Liver (tissue), 3 donors: Measurements from ENCODE around the gene HIVEP3.

Experiments used
- GABPA ChIP-seq, 2 donors: IDR thresholded peaks in 1 of 2; conservative IDR thresholded peaks in 1 of 2; 2 replicates each; pipeline ENCODE4 v1.6.1; 2016; ENCODE audit warnings: antibody characterized with exemption in 2 of 2, mild to moderate bottlenecking in 1 of 2, moderate library complexity in 1 of 2
- HNF4A ChIP-seq, 2 donors: conservative IDR thresholded peaks; 2 replicates each; pipeline ENCODE4 v1.6.1; 2016; ENCODE audit warnings: antibody characterized with exemption in 2 of 2, mild to moderate bottlenecking in 2 of 2
- RAD21 ChIP-seq, 2 donors: IDR thresholded peaks; 2 replicates each; pipeline ENCODE4 v1.6.1; 2016; ENCODE audit warnings: antibody characterized with exemption in 2 of 2, mild to moderate bottlenecking in 2 of 2
- REST ChIP-seq: IDR thresholded peaks from 2 replicates; pipeline ENCODE4 v1.6.1; 2016; ENCODE audit warnings: antibody characterized with exemption, mild to moderate bottlenecking
- TAF1 ChIP-seq: conservative IDR thresholded peaks from 2 replicates; pipeline ENCODE4 v1.6.1; 2016; ENCODE audit warnings: antibody characterized with exemption, mild to moderate bottlenecking
- TF ChIP-seq, protein P1 (sequence below): fragments of 150-350 bp; IDR thresholded peaks from 2 replicates; pipeline ENCODE4 v1.5.1; 2017; ENCODE audit warnings: improper control_type of control experiment, low read depth, low read length; ENCODE audit not compliant: missing input control
- donor health status: healthy.
- donor health status: healthy.

DNA sequence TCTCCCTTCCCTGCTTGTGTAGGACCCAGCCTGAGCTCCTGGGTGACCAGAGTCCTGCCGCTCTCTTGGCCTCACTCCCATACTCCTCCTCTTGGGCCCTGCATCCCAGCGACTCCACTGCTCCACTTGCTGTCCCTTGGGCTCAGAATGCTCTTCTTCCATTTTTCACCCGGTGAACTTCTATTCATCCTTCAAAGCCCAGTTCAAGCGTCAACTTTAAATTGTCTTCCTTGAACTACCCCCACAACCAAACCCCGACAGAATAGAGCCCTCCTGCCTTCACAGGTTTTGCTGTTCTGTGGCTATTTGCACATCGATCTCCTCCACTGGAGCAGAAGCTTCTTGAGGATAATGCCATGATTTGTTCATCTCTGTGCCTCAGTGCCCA is 218.9 kb downstream of the HIVEP3 start:
- no peak for TF ChIP-seq REST
- TF ChIP-seq, protein P1, sequence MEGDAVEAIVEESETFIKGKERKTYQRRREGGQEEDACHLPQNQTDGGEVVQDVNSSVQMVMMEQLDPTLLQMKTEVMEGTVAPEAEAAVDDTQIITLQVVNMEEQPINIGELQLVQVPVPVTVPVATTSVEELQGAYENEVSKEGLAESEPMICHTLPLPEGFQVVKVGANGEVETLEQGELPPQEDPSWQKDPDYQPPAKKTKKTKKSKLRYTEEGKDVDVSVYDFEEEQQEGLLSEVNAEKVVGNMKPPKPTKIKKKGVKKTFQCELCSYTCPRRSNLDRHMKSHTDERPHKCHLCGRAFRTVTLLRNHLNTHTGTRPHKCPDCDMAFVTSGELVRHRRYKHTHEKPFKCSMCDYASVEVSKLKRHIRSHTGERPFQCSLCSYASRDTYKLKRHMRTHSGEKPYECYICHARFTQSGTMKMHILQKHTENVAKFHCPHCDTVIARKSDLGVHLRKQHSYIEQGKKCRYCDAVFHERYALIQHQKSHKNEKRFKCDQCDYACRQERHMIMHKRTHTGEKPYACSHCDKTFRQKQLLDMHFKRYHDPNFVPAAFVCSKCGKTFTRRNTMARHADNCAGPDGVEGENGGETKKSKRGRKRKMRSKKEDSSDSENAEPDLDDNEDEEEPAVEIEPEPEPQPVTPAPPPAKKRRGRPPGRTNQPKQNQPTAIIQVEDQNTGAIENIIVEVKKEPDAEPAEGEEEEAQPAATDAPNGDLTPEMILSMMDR, result no peak
- TF ChIP-seq RAD21 (IDR thresholded peaks at IDR 0.05), result no peak
- no peak for TF ChIP-seq GABPA (IDR thresholded peaks at IDR 0.05 in 1 of 2, conservative IDR thresholded peaks at IDR 0.05 in 1 of 2)
- TF ChIP-seq TAF1, result no peak
- no peak for TF ChIP-seq HNF4A (conservative IDR thresholded peaks at IDR 0.05)
